ENCODE results near the gene RAB5A.
"Not testable (repeated sequence)": the region's sequence is repeated elsewhere in the genome, so short reads cannot be mapped to it uniquely, and the experiment has no call there.

Gene RAB5A

GRCh38 chr3:20028905-20029331, 82.0 kb downstream of the RAB5A start:
- DNase-seq: no peak

- not testable (repeated sequence) for DNase-seq
Measured at GRCh38 chr3:20031939-20032338, 85.0 kb downstream of the RAB5A start.
